ENCODE data around the gene PIK3CB. TPM values are rescaled to one million over a fixed set of nuclear protein-coding genes. Genes with fewer than 3 reads are reported as not detected.

PIK3CB gene
- total and polyA plus RNA-seq, 9 donors: 10.6 to 27.1 (median 16.5) TPM

- no peak for DNase-seq
- Histone ChIP-seq H3K36me3 (no peaks in the 10 kb centered on the region), H3K4me3 (no peak overlapping the region), H3K4me1 (ENCODE audit: insufficient read depth) (no peaks in the 10 kb centered on the region), H3K27me3 (no peaks in the 10 kb centered on the region), H3K9me3 (no peaks in the 10 kb centered on the region), H3K27ac (no peak overlapping the region)
- intact Hi-C loops (cut with DNase I): no loop called here
- TF ChIP-seq EP300 (IDR thresholded peaks at IDR 0.05): no peak
- TF ChIP-seq CTCF (IDR thresholded peaks at IDR 0.05): no peak
- no peak for TF ChIP-seq POLR2A (IDR thresholded peaks at IDR 0.05)
Observed at GRCh38 chr3:138624518-138624917, 210.2 kb downstream of the PIK3CB start.

GRCh38 chr3:138620431-138620830, 214.3 kb downstream of the PIK3CB start:
- Histone ChIP-seq H3K27me3 (no peaks in the 10 kb centered on the region), H3K27ac (no peak overlapping the region), H3K4me3 (no peak overlapping the region), H3K36me3 (no peaks in the 10 kb centered on the region), H3K4me1 (ENCODE audit: insufficient read depth) (no peaks in the 10 kb centered on the region), H3K9me3 (no peaks in the 10 kb centered on the region)
- intact Hi-C loops (cut with DNase I): no loop called here
- no peak for DNase-seq
- TF ChIP-seq POLR2A (IDR thresholded peaks at IDR 0.05) (no peak), CTCF (IDR thresholded peaks at IDR 0.05) (no peak), EP300 (IDR thresholded peaks at IDR 0.05) (no peak)
- WGBS, 3 donors: 85 to 92% (median 91%) methylated on average over 4 of the region's 4 CpGs

GRCh38 chr3:138615462-138615861, 219.3 kb downstream of the PIK3CB start:
- intact Hi-C loops (cut with DNase I): no loop called here
- no peaks in the 10 kb centered on the region for H3K4me1 ChIP-seq (ENCODE audit: insufficient read depth)
- H3K27ac ChIP-seq: no peak overlapping the region
- DNase-seq: no peak
- 78 to 89% (median 80%) methylated on average over 1 of the region's 1 CpG for WGBS, 3 donors
- no peaks in the 10 kb centered on the region for H3K27me3 ChIP-seq
- no peak overlapping the region for H3K4me3 ChIP-seq
- no peaks in the 10 kb centered on the region for H3K36me3 ChIP-seq
- no peak for TF ChIP-seq CTCF (IDR thresholded peaks at IDR 0.05)
- no peak for TF ChIP-seq EP300 (IDR thresholded peaks at IDR 0.05)
- TF ChIP-seq POLR2A (IDR thresholded peaks at IDR 0.05): no peak
- no peaks in the 10 kb centered on the region for H3K9me3 ChIP-seq

GRCh38 chr3:138609898-138610266, 224.8 kb downstream of the PIK3CB start:
- no peak for DNase-seq
- intact Hi-C loops (cut with DNase I): loop anchor here in 2 of 4 donors (5.0 to 10.0 kb wide), 2 partner anchors 225 to 307 kb away; partner anchors contain the start of gene PIK3CB (in 1 of the 2)
- Histone ChIP-seq H3K27me3 (no peaks in the 10 kb centered on the region), H3K9me3 (no peaks in the 10 kb centered on the region), H3K36me3 (no peaks in the 10 kb centered on the region), H3K4me1 (ENCODE audit: insufficient read depth) (no peaks in the 10 kb centered on the region), H3K4me3 (peak overlapping the region; percentile 83), H3K27ac (peak overlapping the region in 1 of 2 donors; percentile 98)
- 50 to 60% (median 54%) methylated on average over 6 of the region's 6 CpGs for WGBS, 3 donors
- TF ChIP-seq CTCF (IDR thresholded peaks at IDR 0.05) (no peak), EP300 (IDR thresholded peaks at IDR 0.05) (no peak), POLR2A (IDR thresholded peaks at IDR 0.05) (no peak)
